K562 (cell line): Measurements from ENCODE around the gene IMMP2L. TPM values are rescaled to one million over a fixed set of nuclear protein-coding genes. Genes with fewer than 3 reads are reported as not detected.

ENCODE experiments used
- ATAC-seq: fragments of 200-7000 bp; cut with Tn5 transposase; 3 replicates; pipeline ENCODE4 v1.9.1; 2020; ENCODE audit warnings: moderate library complexity
- BruUV-seq: library from RNA; stranded (reverse); fragments of 400-500 nt; replicated peaks from 2 replicates; lab custom pipeline; 2021; lab: Mats Ljungman, UMichigan
- CTCF ChIA-PET: fragments of 300-600 bp; formaldehyde crosslinking; extraction: SDS; loops from one replicate; lab custom pipeline; 2021; ENCODE audit warnings: low intra/inter-chr PET ratio; lab: Yijun Ruan, JAX
- POLR2A ChIA-PET: fragments of 300-600, 350-650 bp; sonication (Branson Sonifier 250); formaldehyde crosslinking; extraction: SDS; loops from one replicate; lab custom pipeline; 2021; ENCODE audit warnings: antibody characterized with exemption, inconsistent platforms; lab: Yijun Ruan, JAX
- DNase-seq, 4 experiments: peaks; one replicate each; pipeline versions ENCODE4 v3.0.0 to v3.0.0-alpha.2; 2011 to 2018; ENCODE audit warnings: low spot score in 3 of 4, mixed read lengths in 3 of 4; ENCODE audit errors: extremely low read depth in 1 of 4
- FAIRE-seq: peaks from 2 replicates; lab custom pipeline; 2011; peaks lifted over from hg19 to GRCh38; lab: Jason Lieb, UNC
- H2AFZ ChIP-seq: 2 replicates; pipeline ENCODE4 v1.6.0; 2011; ENCODE audit warnings: low read depth, low read length, control low read depth, inconsistent platforms
- H3K27ac ChIP-seq: fragments of 200-600 bp; 3 replicates; pipeline ENCODE4 v1.8.0; 2011; ENCODE audit warnings: low read depth, mild to moderate bottlenecking, control low read depth, inconsistent platforms, low read length, moderate library complexity, mixed read lengths; ENCODE audit errors: extremely low read depth
- H3K27me3 ChIP-seq, 2 experiments: fragments of 300-600 bp in 1 of 2; 2 replicates in 1 of 2; 3 replicates in 1 of 2; pipeline versions ENCODE4 v1.6.0 to v1.8.0; 2011; ENCODE audit warnings: inconsistent platforms in 2 of 2, low read length in 2 of 2, mild to moderate bottlenecking in 1 of 2, mixed read lengths in 1 of 2, moderate library complexity in 1 of 2; ENCODE audit not compliant: control insufficient read depth in 2 of 2, insufficient read depth in 2 of 2
- H3K36me3 ChIP-seq: fragments of 300-600 bp; 3 replicates; pipeline ENCODE4 v1.8.0; 2011; ENCODE audit warnings: mild to moderate bottlenecking, low read length, inconsistent platforms; ENCODE audit not compliant: control insufficient read depth, insufficient read depth
- H3K4me1 ChIP-seq, 2 experiments: fragments of 200-600 bp in 1 of 2; replicated peaks in 1 of 2; 2 replicates in 1 of 2; 3 replicates in 1 of 2; pipeline versions ENCODE4 v1.5.1 to v1.8.0; 2011; ENCODE audit warnings: inconsistent platforms in 2 of 2, low read length in 2 of 2, mild to moderate bottlenecking in 1 of 2, mixed read lengths in 1 of 2, moderate library complexity in 1 of 2; ENCODE audit not compliant: control insufficient read depth in 2 of 2, insufficient read depth in 2 of 2
- H3K4me2 ChIP-seq: 2 replicates; pipeline ENCODE4 v1.6.1; 2011; ENCODE audit warnings: low read length, control low read depth, inconsistent platforms, mixed read lengths; ENCODE audit not compliant: insufficient read depth
- H3K4me3 ChIP-seq: fragments of 200-600 bp; sonication (generic), shearing (Covaris generic); 2 replicates; pipeline ENCODE4 v1.5.1; 2016; ENCODE audit warnings: control low read depth, inconsistent platforms
- H3K79me2 ChIP-seq: fragments of 200-600 bp; 3 replicates; pipeline ENCODE4 v1.8.0; 2011; ENCODE audit warnings: low read length, inconsistent platforms; ENCODE audit not compliant: control insufficient read depth, insufficient read depth
- H3K9ac ChIP-seq, 2 experiments: 2 replicates each; pipeline versions ENCODE4 v1.6.0 to v1.6.1; 2011; ENCODE audit warnings: low read depth in 2 of 2, low read length in 2 of 2, control low read depth in 1 of 2, inconsistent platforms in 1 of 2, mild to moderate bottlenecking in 1 of 2, mixed read lengths in 1 of 2; ENCODE audit not compliant: insufficient read depth in 1 of 2
- H3K9me1 ChIP-seq: one replicate; pipeline ENCODE4 v1.6.0; 2011; ENCODE audit warnings: inconsistent platforms, mild to moderate bottlenecking, low read length, moderate library complexity; ENCODE audit not compliant: control insufficient read depth, insufficient read depth
- H3K9me3 ChIP-seq: replicated peaks from 2 replicates; pipeline ENCODE4 v1.5.1; 2011; ENCODE audit warnings: low read depth, low read length, inconsistent platforms; ENCODE audit not compliant: control insufficient read depth, insufficient read depth
- H4K20me1 ChIP-seq: replicated peaks from 2 replicates; pipeline ENCODE4 v1.6.1; 2011; ENCODE audit warnings: low read length, inconsistent platforms, mixed read lengths; ENCODE audit not compliant: control insufficient read depth, insufficient read depth
- FOXK1 ChIP-seq: sonication (generic); formaldehyde crosslinking; IDR thresholded peaks from 2 replicates; pipeline ENCODE4 v1.8.0; 2022; ENCODE audit warnings: missing genetic modification reagents, mild to moderate bottlenecking, borderline replicate concordance
- MEIS2 ChIP-seq: fragments of 450-650 bp; IDR thresholded peaks from 2 replicates; pipeline ENCODE4 v1.6.1; 2014; ENCODE audit warnings: mild to moderate bottlenecking; ENCODE audit not compliant: partially characterized antibody
- PBX2 ChIP-seq, 2 experiments: IDR thresholded peaks in 1 of 2; conservative IDR thresholded peaks in 1 of 2; 2 replicates each; pipeline ENCODE4 v1.6.1; 2016; ENCODE audit warnings: low read depth in 2 of 2, mild to moderate bottlenecking in 1 of 2, missing compliant biosample characterization in 1 of 2, missing genetic modification characterization in 1 of 2, moderate library complexity in 1 of 2
- WGBS: fragments of 100-300 bp; shearing (Covaris generic); methylation state at CpG from one replicate; pipeline ENCODE4 v1.1.6; 2016; ENCODE audit warnings: low coverage, mixed read lengths; ENCODE audit not compliant: insufficient coverage; ENCODE audit errors: missing lambda C conversion rate; 5-methylcytosine and 5-hydroxymethylcytosine counted together
- in situ Hi-C: fragments of 300-500 bp; cut with MboI; formaldehyde crosslinking; loops from 4 replicates; pipeline ENCODE4 v1.15.0; 2018; ENCODE audit warnings: inconsistent platforms, mixed read lengths
- intact Hi-C: fragments of 100-400 bp; cut with micrococcal nuclease; formaldehyde crosslinking; loops from 2 replicates; pipeline ENCODE4 v1.14.2; 2022
- polyA plus RNA-seq, 8 experiments: library from polyadenylated mRNA; depleted of rRNA in 4 of 8; stranded (reverse) in 5 of 8; unstranded in 3 of 8; fragments of >200 nt; fragmentation: Nextera tagmentation in 2 of 8; fragmentation: Illumina TruSeq in 1 of 8; extraction: Ambion mirVana in 2 of 8; extraction: Trizol in 1 of 8; gene quantifications; 2 replicates each; pipeline versions ENCODE4 v1.2.1 to v1.2.3, GENCODE V29; 2011 to 2014; ENCODE audit warnings: inconsistent platforms in 1 of 8, missing spikeins in 1 of 8
- total RNA-seq, 7 experiments: library from RNA; depleted of rRNA in 6 of 7; stranded (reverse); fragments of >200 nt in 6 of 7; fragmentation: Illumina TruSeq in 2 of 7; extraction: Trizol in 2 of 7; gene quantifications; 2 replicates each; pipeline versions ENCODE4 v1.2.1 to v1.2.3, GENCODE V29; 2011 to 2021; ENCODE audit warnings: low replicate concordance in 1 of 7

Gene IMMP2L
- total and polyA plus RNA-seq, 9 of the 15 experiments (the other 6 are each of a cell fraction or from before 2014, with no cell fraction given): 29.7 to 116 (median 53.0) TPM

- FAIRE-seq (no peak), DNase-seq (no peak), ATAC-seq (no peak; the same call in 1 of the 3 replicates)
- Histone ChIP-seq H3K9ac (no peak overlapping the region), H3K36me3 (no peaks in the 10 kb centered on the region), H3K4me3 (no peak overlapping the region), H3K27me3 (no peaks in the 10 kb centered on the region), H3K4me2 (no peak overlapping the region), H2AFZ (no peak overlapping the region), H4K20me1 (no peaks in the 10 kb centered on the region), H3K79me2 (0 out of 3 replicates have a peak, but pooled peaks cover 4% of the 10 kb centered on the region), H3K4me1 (no peaks in the 10 kb centered on the region), H3K9me3 (no peaks in the 10 kb centered on the region), H3K9me1 (no peaks in the 10 kb centered on the region), H3K27ac (no peak overlapping the region)
- no TSS peak for BruUV-seq
- ChIA-PET POLR2A (interaction anchor here (1.0 kb wide), 1 partner anchor 21 kb away, joined by 3 read pairs; no protein-coding TSS in a partner anchor), CTCF (no interaction called here)
- TF ChIP-seq MEIS2 (peak; percentile 65), FOXK1 (CRISPR knock-in tag) (no peak), PBX2 (CRISPR knock-in tag; IDR thresholded peaks at IDR 0.05; ENCODE audit: low read depth) (no peak), PBX2 (tag; conservative IDR thresholded peaks at IDR 0.05; ENCODE audit: low read depth) (peak; percentile 39; the same call in 1 of the 2 replicates)
- 55% methylated on average over 9 of the region's 9 CpGs for WGBS
- in situ Hi-C loops (no loop called here), intact Hi-C loops (no loop called here)
Measured at GRCh38 chr7:111242141-111242755, 320.0 kb downstream of the IMMP2L start.
